Measurements from ENCODE around the gene UBN1.

DNA sequence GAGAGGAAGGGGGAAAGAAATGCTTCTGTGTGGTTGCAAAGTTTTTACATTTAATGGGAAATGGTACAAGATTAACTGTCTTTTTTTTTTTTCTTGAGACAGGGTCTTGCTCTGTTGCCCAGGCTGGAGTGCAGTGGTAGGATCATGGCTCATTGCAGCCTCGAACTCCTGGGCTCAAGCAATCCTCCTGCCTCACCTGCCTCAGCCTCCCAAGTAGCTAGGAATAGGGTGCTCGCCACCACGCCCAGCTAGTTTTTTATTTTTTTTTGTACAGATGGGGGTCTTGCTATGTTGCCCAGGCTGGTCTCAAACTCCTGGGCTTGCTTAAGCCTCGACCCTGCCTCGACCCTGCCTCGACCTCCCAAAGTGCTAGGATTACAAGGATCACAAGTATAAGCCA lies 41.0 kb upstream of the UBN1 start:
- TF ChIP-seq SUZ12 (IDR thresholded peaks at IDR 0.05; ENCODE audit: extremely low read depth, insufficient read depth, insufficient read length) (no peak), YY1 (IDR thresholded peaks at IDR 0.05; ENCODE audit: insufficient read depth, insufficient read length) (no peak)
